NCI-H1436 (cell line): ENCODE data around the gene RHBDD3.
A peak's percentile ranks its signal among the peaks of the same experiment; 100 is the strongest.

Experiments
- DNase-seq: peaks from one replicate; lab custom pipeline; 2025; lab: John Stamatoyannopoulos, UW

RHBDD3 gene

GRCh38 chr22:29267858-29268510, at the start of gene RHBDD3, which contains the start of gene EWSR1:
Gene RHBDD3 (minus strand): TSS chr22:29267981. CDS start chr22:29265626, 2,355 bp downstream.
Gene EWSR1 (plus strand): TSS chr22:29268268. CDS start chr22:29268337, 69 bp downstream.
- DNase-seq = peak; percentile 90

GRCh38 chr22:29316141-29316828, 48.5 kb upstream of the RHBDD3 start:
- DNase-seq = no peak

GRCh38 chr22:29315286-29316140, 47.7 kb upstream of the RHBDD3 start, which contains the start of gene RASL10A:
Gene RASL10A (minus strand): TSS chr22:29315697. CDS start chr22:29315246, 451 bp downstream.
- no peak for DNase-seq

- DNase-seq = no peak
Observed at GRCh38 chr22:29314537-29315285, 46.9 kb upstream of the RHBDD3 start.

- DNase-seq = no peak
Observed at GRCh38 chr22:29313576-29314466, 46.0 kb upstream of the RHBDD3 start.

GRCh38 chr22:29313126-29313575, 45.4 kb upstream of the RHBDD3 start:
- DNase-seq = no peak

GRCh38 chr22:29312218-29313125, 44.7 kb upstream of the RHBDD3 start:
- no peak for DNase-seq

- DNase-seq = no peak
Observed at GRCh38 chr22:29311464-29312217, 43.9 kb upstream of the RHBDD3 start.

GRCh38 chr22:29310863-29311339, 43.1 kb upstream of the RHBDD3 start:
- peak; percentile 25 for DNase-seq

- DNase-seq = no peak
Observed at GRCh38 chr22:29310065-29310862, 42.5 kb upstream of the RHBDD3 start.

- DNase-seq = no peak
Observed at GRCh38 chr22:29309332-29310064, 41.7 kb upstream of the RHBDD3 start.

GRCh38 chr22:29308791-29309262, 41.0 kb upstream of the RHBDD3 start:
- no peak for DNase-seq

GRCh38 chr22:29308148-29308790, 40.5 kb upstream of the RHBDD3 start:
- DNase-seq = no peak

- DNase-seq = no peak
Observed at GRCh38 chr22:29307596-29308147, 39.9 kb upstream of the RHBDD3 start.

- peak; percentile 74 for DNase-seq
Observed at GRCh38 chr22:29306835-29307595, 39.2 kb upstream of the RHBDD3 start.
